ENCODE data around the gene POFUT2.
A peak's percentile ranks its signal among the peaks of the same experiment; 100 is the strongest.
"Not testable (repeated sequence)": the region's sequence is repeated elsewhere in the genome, so short reads cannot be mapped to it uniquely, and the experiment has no call there.

POFUT2 gene

GRCh38 chr21:45309987-45310381 lies 22.3 kb upstream of the POFUT2 start:
- DNase-seq: no peak

GRCh38 chr21:45309069-45309986 lies 21.6 kb upstream of the POFUT2 start:
- DNase-seq: peak; percentile 34

DNA sequence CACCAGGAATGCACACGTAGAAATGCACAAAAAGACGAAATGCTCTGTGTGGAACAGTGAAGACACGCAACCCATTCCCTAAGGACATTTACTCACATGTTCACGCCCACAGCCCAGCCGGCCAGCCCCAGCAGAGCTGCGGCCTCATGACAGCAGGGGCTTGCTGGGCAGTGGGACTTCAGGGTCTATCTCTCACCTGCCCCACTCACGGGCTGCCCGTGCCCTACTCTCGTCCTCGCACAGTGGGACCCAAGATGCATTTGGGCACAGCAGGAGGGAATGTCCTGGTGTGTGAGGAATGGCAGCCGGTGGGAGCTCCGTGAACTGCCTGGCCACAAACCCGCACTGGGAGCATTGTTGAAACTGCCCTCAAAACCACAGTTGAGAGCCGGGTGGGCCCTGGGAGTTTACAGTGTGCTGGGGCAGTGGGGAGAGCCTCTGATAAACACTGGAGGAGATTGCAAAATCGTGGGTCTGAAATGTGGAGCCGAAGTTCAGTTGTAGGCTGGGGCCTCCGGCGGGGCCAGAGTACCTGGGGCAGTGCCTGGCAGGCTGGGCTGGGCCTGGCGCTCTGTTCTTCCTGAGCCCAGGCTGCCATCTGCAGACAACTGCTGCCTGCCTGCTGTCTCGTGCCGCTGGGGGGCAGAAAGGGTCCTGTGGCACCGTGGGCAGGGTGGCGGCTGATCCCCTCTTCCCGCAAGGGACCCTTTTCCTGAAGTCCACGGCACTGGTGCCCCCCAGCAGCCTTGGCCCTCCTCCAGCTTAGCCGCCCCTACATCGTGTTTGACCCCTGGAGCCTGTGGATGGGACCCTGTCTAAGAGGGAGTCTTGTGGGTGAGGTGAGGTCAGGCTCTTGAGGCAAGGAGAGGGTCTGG lies 20.7 kb upstream of the POFUT2 start:
- DNase-seq: no peak

DNA sequence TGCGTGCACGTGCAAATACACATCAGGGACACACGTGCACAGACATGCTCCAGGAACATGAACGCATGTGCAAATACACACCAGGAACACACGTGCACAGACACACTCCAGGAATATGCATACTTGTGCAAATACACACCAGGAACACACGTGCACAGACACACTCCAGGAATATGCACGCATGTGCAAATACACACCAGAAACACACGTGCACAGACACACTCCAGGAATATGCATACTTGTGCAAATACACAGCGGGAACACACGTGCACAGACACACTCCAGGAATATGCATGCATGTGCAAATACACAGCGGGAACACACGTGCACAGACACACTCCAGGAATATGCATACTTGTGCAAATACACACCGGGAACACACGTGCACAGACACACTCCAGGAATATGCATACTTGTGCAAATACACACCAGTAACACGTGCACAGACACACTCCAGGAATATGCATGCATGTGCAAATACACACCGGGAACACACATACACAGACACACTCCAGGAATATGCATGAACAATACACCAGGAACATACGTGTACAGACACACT lies 20.0 kb upstream of the POFUT2 start:
- not testable (repeated sequence) for DNase-seq

DNA sequence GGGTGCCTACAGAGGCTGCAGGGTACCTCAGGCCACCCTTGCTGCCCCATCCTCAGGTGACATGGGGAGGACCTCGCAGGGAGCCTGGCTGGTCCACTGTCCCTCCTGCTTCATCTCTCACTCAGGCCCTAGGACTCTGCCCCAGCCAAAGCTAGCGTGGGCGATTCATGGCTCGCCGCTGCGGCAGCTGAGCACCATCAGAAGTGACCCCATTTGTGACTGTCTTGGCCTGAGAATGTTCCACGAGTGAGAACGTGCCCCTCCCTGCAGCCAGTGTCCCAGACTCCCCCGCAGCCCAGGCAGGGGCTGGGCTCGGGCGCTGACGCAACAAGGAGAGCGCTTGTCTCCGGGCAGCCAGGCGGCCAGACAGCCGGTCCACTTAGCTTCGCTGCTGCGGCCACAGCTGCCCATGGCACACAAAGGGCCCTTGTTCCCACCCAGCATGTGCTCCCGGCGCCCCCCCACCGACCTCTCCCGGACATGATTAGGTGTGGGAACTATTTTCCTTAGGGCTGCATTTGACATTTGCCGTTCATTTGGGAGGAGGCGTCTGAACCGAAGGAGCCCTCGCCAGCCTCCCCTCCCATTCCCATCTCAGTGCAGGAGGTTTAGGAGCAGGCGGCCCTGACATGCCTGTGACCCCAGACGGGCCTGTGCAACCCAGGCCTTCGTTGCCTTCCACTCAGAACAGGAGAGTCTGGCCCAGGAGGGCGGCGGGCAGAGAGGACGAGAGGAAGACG lies 19.3 kb upstream of the POFUT2 start:
- no peak for DNase-seq

GRCh38 chr21:45306453-45306831 lies 18.7 kb upstream of the POFUT2 start:
- no peak for DNase-seq

GRCh38 chr21:45305836-45306235 lies 18.1 kb upstream of the POFUT2 start:
- no peak for DNase-seq

- no peak for DNase-seq
Measured at GRCh38 chr21:45304945-45305344, 17.2 kb upstream of the POFUT2 start.

GRCh38 chr21:45304476-45304830 lies 16.8 kb upstream of the POFUT2 start:
- DNase-seq: no peak

DNA sequence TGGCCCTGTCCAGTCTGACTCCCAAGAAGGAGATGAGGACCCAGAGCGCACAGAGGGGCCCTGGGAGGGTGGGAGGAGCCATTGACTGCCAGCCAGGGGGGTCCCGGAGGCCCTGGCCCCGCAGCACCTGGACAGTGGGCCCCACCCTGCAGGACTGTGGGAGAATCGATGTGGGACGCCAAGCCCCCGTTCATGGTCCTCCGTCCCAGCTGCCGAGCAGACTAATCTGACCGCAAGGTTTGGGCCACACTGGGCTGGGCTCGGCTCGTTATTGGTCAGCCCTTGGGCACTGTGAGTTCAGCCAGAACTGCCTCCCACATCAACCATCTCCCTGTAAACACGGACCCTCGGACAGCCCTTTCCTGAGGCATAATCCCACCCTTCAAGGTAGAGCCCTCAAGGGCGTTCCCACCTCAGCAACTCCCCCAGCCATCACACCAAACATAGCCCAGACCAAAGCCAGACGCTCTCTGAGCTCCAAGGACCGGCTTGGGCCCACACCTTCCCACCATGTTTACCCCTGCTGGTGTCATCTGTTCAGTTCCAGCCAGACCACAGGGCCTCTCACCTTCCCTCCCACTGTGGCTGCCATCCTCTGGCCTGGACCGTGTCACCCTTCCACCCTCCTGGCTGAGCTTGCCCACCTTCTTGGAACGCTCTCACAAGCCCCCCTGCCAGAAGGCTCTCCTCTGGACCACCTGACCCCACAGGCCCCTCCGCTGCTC lies 16.2 kb upstream of the POFUT2 start:
- DNase-seq: no peak

GRCh38 chr21:45303091-45303615 lies 15.5 kb upstream of the POFUT2 start:
- DNase-seq: no peak

- peak; percentile 29 for DNase-seq
Measured at GRCh38 chr21:45302082-45303061, 14.7 kb upstream of the POFUT2 start.

- DNase-seq: no peak
Measured at GRCh38 chr21:45301521-45302081, 13.9 kb upstream of the POFUT2 start.

DNA sequence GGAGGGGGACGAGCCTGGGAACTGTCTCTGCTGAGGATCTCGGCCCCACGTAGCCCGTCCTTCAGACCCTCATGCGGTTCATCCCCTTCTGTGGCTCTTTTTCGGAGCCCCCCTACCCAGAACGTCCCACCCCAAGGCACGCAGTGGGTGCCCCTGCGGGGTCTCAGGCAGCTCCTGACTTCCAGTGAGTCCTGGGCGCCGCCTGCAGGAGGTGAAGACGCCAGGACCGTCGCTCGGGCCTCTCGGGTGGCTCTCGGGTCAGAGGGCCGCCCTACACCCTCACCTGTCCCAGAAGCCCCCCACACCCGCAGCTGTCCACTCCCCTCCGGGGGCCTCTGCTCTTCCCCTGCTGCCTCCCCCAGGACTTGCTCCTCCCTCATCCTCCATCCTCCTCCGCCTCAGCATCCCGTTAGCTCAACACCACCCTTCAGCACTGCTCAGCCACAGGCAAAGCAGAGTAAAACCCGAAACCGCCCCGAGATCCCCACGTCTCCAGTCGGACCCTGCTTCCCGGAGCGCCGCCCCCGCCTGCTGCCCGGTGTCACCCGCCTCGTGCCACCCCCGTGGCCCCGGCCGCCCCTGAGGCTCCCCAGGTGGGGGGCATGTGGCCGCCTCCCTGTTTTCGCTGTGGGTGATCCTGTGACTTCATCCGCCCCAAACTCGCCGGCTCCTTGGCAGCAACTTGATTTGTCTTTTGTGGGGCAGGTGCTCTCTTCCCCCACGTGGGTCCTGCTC lies 13.3 kb upstream of the POFUT2 start:
- DNase-seq: no peak

- no peak for DNase-seq
Measured at GRCh38 chr21:45299864-45300785, 12.4 kb upstream of the POFUT2 start.

DNA sequence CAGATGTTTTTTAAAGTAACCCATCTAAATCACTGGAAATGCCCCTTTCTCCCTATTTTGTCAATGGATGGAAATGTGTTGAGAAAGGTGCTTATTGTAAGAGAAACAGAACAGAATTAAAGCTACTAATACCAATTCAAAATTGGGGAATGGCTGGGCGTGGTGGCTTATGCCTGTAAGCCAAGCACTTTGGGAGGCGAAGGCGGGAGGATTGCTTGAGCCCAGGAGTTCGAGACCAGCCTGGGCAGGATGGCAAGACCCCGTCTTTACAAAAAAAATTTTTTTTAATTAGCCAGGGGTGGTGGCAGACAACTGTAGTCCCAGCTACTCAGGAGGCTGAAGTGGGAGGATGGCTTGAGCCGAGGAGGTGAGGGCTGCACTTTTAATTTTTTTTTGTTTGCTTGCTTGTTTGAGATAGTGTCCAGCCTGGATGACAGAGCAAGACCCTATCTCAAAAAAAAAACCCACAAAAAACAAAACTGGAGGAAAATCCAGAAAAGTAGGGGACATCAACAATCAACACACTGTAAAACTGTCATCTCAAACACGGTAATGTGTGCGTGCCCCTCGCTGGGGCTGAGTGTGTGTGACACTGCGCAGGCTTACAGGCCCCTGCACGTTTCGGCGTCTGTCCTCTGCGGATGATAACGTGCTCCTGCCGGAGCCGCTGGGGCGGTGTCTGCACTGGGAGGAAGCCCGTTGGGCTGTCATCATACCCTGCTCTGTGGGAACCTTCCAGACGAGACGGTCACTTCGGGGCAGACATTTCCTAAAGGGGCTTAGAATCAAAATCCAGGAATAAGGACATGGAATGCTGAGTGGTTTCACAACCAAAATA lies 11.6 kb upstream of the POFUT2 start:
- DNase-seq: no peak

DNA sequence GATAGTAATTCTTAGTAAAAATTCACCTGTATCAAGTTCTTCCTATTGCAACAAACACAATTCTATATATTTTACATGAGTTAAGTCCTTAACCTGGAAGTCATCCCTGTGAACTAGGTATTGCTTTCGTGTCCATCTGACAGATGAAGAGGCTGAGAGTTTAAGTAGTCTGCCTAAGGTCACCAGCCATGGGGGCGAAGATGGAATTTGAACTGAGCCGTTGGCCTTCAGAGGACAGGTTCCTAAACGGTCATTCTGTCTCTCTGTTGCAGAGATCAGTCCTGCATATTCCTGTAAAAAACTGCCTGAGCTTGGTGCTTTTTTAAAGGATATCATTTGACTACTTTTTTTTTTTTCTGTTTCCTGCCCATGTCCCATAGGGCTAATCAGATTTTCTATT lies 10.2 kb upstream of the POFUT2 start:
- no peak for DNase-seq

GRCh38 chr21:45297329-45297728 lies 9.6 kb upstream of the POFUT2 start:
- no peak for DNase-seq

All from stimulated activated CD4-positive, alpha-beta T cell treated with anti-CD3 and anti-CD28 coated beads, Interleukin-12 subunit alpha, Interleukin-12 subunit beta, amount 100 ng/mL, for 4 hours (primary cell).